IMR-90 (cell line): ENCODE data around the gene CNPY1.

Experiments used
- CHD1 ChIP-seq: IDR thresholded peaks from 2 replicates; pipeline ENCODE4 v1.6.1; 2012; ENCODE audit warnings: low read depth, low read length, improper control_type of control experiment
- CTCF ChIP-seq: conservative IDR thresholded peaks from 2 replicates; pipeline ENCODE4 v1.5.1; 2012; ENCODE audit warnings: mild to moderate bottlenecking, low read depth, low read length, improper control_type of control experiment
- MAFK ChIP-seq: IDR thresholded peaks from 2 replicates; pipeline ENCODE4 v1.6.1; 2012; ENCODE audit warnings: low read depth, low read length, improper control_type of control experiment
- POLR2A ChIP-seq: IDR thresholded peaks from 2 replicates; pipeline ENCODE4 v1.6.1; 2012; ENCODE audit warnings: mild to moderate bottlenecking, low read depth, low read length

GRCh38 chr7:155545348-155545747 lies 1.0 kb downstream of the CNPY1 start:
- TF ChIP-seq POLR2A = no peak
- 0 out of 2 replicates have a peak, but pooled peaks have one; percentile 6 for TF ChIP-seq CTCF
- TF ChIP-seq MAFK = no peak
- TF ChIP-seq CHD1 = no peak
